Upper lobe of right lung (tissue), 1 donor: Measurements from ENCODE around the gene BDKRB1. TPM values are rescaled to one million over a fixed set of nuclear protein-coding genes. Genes with fewer than 3 reads are reported as not detected.
A peak's percentile ranks its signal among the peaks of the same experiment; 100 is the strongest.

ENCODE experiments used
- ATAC-seq: fragments of 200-7000 bp; cut with Tn5 transposase; one replicate; pipeline ENCODE4 v1.9.1; 2020; ENCODE audit warnings: mild to moderate bottlenecking, moderate library complexity
- DNase-seq: peaks from one replicate; pipeline ENCODE4 v3.0.0-alpha.2; 2020
- H3K27ac ChIP-seq: fragments of 200-600 bp; one replicate; pipeline ENCODE4 v1.8.0; 2022
- H3K27me3 ChIP-seq: fragments of 200-600 bp; one replicate; pipeline ENCODE4 v1.8.0; 2022; ENCODE audit warnings: mild to moderate bottlenecking
- H3K36me3 ChIP-seq: fragments of 200-600 bp; one replicate; pipeline ENCODE4 v1.8.0; 2022
- H3K4me1 ChIP-seq: fragments of 200-600 bp; one replicate; pipeline ENCODE4 v1.8.0; 2022
- H3K4me3 ChIP-seq: fragments of 200-600 bp; one replicate; pipeline ENCODE4 v1.8.0; 2022; ENCODE audit warnings: mild to moderate bottlenecking
- H3K9me3 ChIP-seq: fragments of 200-600 bp; one replicate; pipeline ENCODE4 v1.8.0; 2022
- CTCF ChIP-seq: fragments of 200-600 bp; IDR thresholded peaks from one replicate; pipeline ENCODE4 v1.8.0; 2022; ENCODE audit warnings: antibody characterized with exemption
- intact Hi-C: fragments of 100-400 bp; cut with DNase I; formaldehyde crosslinking; loops from one replicate; pipeline ENCODE4 v1.11.0; 2022
- total RNA-seq: library from RNA; stranded (reverse); fragmentation: NEBNext Ultra II Directional; extraction: Animal tissue kit (Norgen Biotek cat#: 25700); gene quantifications from one replicate; pipeline ENCODE4 v1.2.1, GENCODE V29; 2021
- donor health status: DM: no; HTN: yes; CAD: no; lungs with severe emphysema.

Gene BDKRB1
- total RNA-seq, 1 donor from 2014 or later = not detected

DNA sequence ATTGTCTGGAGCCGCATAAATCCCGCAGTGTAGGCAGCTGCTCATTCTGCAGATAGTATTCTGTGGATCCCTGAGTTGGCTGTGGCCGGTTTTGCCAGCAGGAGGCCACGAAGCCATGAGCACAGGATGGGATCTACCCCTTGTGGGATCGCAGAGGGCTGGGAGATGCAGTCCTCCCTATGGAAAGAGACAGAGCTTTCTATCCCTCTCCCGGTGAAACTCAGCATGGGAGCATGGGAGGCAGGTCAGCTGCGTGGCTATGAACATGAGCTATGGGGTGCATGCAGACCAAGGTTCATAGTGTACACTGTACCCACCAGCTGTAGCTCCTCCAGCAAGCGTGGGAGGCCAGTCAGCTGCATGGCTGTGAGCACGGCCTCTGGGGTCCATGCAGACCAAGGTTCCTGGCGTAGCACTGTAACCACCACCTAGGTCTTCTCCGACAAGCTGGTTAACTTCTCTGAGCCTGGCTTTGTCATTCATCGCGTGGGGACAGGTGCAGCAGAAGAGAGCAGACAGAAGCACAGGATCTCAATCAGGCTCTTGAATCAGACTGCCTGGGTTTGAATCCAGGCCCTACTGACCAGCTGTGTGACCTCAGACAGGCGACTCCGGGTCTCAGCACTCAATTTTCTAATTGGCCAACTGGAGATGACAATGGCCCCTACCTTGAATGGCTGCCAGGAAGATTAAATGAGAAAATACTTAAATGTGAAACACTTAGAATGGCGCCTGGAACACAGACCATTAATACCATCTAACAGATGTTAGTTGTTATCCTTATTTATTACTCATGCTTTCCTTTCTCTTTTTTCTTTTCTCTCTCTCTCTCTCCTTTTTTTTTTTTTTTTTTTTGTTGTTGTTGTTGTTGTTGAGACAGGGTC is 6.0 kb downstream of the BDKRB1 start:
- DNase-seq = no peak
- ATAC-seq = no peak
- no peaks in the 10 kb centered on the region for H3K9me3 ChIP-seq
- peaks cover 4% of the 10 kb centered on the region for H3K4me1 ChIP-seq
- no peaks in the 10 kb centered on the region for H3K27me3 ChIP-seq
- intact Hi-C loops = no loop called here
- no peak overlapping the region for H3K27ac ChIP-seq
- H3K36me3 ChIP-seq = no peaks in the 10 kb centered on the region
- H3K4me3 ChIP-seq = no peak overlapping the region
- TF ChIP-seq CTCF = no peak

GRCh38 chr14:96263347-96264199 is 7.6 kb downstream of the BDKRB1 start:
- no peak for DNase-seq
- intact Hi-C loops = no loop called here
- Histone ChIP-seq H3K4me1 (peaks cover 4% of the 10 kb centered on the region), H3K27ac (no peak overlapping the region), H3K4me3 (no peak overlapping the region), H3K9me3 (no peaks in the 10 kb centered on the region), H3K36me3 (no peaks in the 10 kb centered on the region), H3K27me3 (no peaks in the 10 kb centered on the region)
- no peak for TF ChIP-seq CTCF
- ATAC-seq = no peak

GRCh38 chr14:96264200-96264553 is 8.2 kb downstream of the BDKRB1 start:
- no peak overlapping the region for H3K27ac ChIP-seq
- no peak for ATAC-seq
- no peaks in the 10 kb centered on the region for H3K27me3 ChIP-seq
- DNase-seq = no peak
- H3K36me3 ChIP-seq = no peaks in the 10 kb centered on the region
- intact Hi-C loops = no loop called here
- TF ChIP-seq CTCF = no peak
- H3K4me3 ChIP-seq = no peak overlapping the region
- no peaks in the 10 kb centered on the region for H3K9me3 ChIP-seq
- H3K4me1 ChIP-seq = peaks cover 4% of the 10 kb centered on the region

DNA sequence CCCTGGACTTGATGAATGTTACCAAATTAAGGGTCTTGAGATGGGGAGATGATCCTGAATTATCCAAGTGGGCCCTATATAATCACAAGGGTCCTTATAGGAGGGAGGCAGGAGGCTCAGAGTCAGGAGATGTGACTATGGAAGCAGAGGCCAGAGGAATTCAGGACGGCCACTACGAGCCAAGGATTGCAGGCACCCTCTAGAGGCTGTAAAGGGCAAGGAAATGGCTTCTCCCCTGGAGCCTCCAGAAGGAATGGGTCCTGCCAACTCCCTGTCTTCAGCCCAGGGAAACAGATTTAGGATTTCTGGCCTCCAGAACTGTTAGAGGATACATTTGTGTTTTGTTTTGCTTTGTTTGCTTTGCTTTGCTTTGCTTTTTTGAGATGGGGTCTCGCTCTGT is 8.8 kb downstream of the BDKRB1 start:
- ATAC-seq = peak; percentile 23
- no peaks in the 10 kb centered on the region for H3K9me3 ChIP-seq
- H3K27ac ChIP-seq = no peak overlapping the region
- peaks cover 4% of the 10 kb centered on the region for H3K4me1 ChIP-seq
- H3K27me3 ChIP-seq = no peaks in the 10 kb centered on the region
- no peak overlapping the region for H3K4me3 ChIP-seq
- intact Hi-C loops = no loop called here
- no peaks in the 10 kb centered on the region for H3K36me3 ChIP-seq
- TF ChIP-seq CTCF = peak; percentile 29
- DNase-seq = no peak

- Histone ChIP-seq H3K27me3 (no peaks in the 10 kb centered on the region), H3K36me3 (no peaks in the 10 kb centered on the region), H3K4me3 (no peak overlapping the region), H3K27ac (no peak overlapping the region), H3K9me3 (no peaks in the 10 kb centered on the region), H3K4me1 (peaks cover 4% of the 10 kb centered on the region)
- no peak for ATAC-seq
- no peak for TF ChIP-seq CTCF
- intact Hi-C loops = no loop called here
- no peak for DNase-seq
Measured at GRCh38 chr14:96265383-96266095, 9.5 kb downstream of the BDKRB1 start.
